NCI-H1092 (cell line): ENCODE measurements around the gene MAN1C1.
"Not testable (repeated sequence)": the region's sequence is repeated elsewhere in the genome, so short reads cannot be mapped to it uniquely, and the experiment has no call there.

Experiments used
- DNase-seq: peaks from one replicate; lab custom pipeline; 2025; lab: John Stamatoyannopoulos, UW

MAN1C1 gene

DNA sequence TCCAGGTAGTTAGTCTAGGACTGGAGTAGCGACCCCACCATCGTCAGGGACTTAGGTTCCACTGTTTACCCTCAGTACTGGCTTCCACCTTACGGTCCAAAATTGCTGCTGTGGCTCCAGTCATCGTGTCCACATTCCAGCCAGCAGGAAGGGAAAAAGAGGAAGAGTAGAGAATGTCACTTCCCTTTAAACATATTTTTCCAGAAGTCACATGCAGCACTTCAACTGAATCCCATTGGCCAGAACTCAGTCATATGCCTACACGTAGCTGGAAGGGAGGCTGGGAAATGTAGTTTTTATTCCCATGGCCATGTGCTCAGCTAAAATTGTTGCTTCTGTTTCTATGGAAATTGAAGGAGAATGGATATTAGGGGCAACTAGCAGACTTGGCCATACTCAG, 99.3 kb downstream of the MAN1C1 start:
- no peak for DNase-seq

DNA sequence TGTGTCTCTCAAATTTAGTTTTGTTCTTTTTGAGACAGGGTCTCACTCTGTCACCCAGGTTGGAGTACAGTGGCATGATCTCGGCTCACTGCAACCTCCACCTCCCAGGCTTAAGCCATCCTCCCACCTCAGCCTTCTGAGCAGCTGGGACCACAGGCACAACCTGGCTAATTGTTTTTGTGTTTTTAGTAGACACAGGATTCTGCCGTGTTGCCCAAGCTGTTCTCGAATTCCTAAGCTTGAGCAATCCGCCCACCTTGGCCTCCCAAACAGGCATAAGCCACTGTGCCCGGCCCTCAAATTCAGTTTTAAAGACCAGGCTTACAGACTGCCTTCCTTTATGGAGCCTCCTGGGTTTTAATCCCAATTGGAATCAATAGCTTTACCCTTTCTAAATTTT, 99.7 kb downstream of the MAN1C1 start:
- DNase-seq = no peak

- DNase-seq = no peak
These were observed 102.1 kb downstream of the MAN1C1 start for GRCh38 chr1:25718732-25719131.

GRCh38 chr1:25720624-25721023, 104.0 kb downstream of the MAN1C1 start:
- DNase-seq = no peak

GRCh38 chr1:25723250-25723880, 106.8 kb downstream of the MAN1C1 start:
- no peak for DNase-seq

- no peak for DNase-seq
These were observed 107.6 kb downstream of the MAN1C1 start for GRCh38 chr1:25724201-25724600.

GRCh38 chr1:25724966-25725365, 108.4 kb downstream of the MAN1C1 start:
- no peak for DNase-seq

DNA sequence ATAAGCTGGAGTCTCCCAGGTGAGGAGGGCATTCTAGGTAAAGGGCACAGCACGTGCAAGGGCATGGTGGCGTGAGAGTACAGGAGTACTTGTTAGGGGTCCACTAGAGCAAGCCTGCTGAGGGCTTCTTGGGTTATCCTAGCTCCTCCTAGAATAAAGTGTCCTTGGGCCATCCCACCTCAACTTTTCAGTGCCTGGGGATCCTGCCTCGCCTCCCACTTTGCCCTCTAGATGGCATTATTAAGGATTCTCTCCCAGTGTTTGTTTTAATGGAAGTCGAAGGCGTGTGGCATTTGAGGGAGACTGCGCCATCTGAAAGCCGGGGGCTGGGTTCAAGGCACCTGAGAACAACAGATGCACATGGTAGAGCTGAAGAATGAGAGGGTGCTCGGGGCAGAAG, 108.9 kb downstream of the MAN1C1 start:
- no peak for DNase-seq

- DNase-seq = no peak
These were observed 110.5 kb downstream of the MAN1C1 start for GRCh38 chr1:25727088-25727487.

DNA sequence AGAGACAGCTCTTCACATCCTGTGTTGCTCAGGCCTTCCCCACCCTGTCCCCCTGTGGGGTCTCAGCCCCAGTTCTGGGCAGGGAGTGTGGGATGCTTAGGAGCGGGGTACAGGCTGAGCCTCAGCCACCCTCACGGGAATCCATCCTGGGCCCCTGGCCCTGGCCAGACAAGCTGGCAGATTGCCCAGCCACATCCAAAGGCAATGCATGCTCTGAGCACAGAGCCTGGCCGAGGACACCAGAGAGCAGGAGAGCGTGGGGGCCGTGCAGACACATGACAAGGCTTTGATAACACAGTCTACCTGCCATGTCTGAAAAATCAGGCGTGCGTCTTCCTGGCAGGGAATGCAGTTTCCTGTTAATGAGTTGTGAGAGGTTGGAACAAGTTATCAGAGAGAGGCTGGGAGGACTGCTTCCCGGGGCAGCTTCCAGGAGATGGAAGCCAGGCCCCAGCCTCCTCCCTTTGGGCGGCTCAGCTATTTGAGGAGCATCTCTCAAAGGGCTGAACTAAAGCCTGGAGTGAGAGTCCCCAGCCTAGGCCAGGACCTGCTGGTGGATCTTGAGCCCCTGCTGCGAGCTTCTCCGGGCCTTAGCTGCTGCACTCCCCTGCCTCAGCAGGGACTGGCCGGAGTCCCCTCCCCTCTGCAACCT, 111.2 kb downstream of the MAN1C1 start:
- DNase-seq = peak; percentile 85

DNA sequence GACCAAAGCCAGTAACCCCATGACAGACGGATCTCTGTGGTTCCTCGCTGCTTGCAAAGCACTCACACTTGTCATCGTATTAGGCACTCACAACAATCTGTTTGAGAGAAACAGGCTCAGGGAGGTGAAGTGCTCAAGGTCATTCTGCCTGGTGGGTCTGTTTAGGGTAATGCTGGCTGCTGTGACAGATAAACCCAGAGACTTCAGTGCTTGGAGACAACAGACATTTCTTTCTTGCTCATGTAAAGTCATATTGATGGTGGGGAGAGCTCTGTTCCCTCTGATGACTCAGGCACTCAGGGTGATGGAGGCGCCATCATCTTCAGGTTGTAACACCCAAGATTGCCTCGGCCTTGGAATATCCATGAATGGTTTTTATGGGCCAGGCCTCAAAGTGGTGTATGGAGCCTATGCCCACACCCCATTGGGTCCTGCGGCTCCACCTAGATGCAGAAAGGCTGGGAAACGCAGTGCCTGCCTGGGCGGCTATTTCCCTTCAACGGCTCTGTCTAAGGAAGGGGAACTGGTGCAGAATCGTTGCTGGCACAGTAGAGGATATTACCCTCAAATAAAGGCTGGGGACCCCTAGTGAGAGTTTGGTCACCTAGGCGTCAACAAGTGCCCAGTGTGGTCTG, 111.8 kb downstream of the MAN1C1 start:
- no peak for DNase-seq

GRCh38 chr1:25729045-25729444, 112.5 kb downstream of the MAN1C1 start:
- DNase-seq = no peak

DNA sequence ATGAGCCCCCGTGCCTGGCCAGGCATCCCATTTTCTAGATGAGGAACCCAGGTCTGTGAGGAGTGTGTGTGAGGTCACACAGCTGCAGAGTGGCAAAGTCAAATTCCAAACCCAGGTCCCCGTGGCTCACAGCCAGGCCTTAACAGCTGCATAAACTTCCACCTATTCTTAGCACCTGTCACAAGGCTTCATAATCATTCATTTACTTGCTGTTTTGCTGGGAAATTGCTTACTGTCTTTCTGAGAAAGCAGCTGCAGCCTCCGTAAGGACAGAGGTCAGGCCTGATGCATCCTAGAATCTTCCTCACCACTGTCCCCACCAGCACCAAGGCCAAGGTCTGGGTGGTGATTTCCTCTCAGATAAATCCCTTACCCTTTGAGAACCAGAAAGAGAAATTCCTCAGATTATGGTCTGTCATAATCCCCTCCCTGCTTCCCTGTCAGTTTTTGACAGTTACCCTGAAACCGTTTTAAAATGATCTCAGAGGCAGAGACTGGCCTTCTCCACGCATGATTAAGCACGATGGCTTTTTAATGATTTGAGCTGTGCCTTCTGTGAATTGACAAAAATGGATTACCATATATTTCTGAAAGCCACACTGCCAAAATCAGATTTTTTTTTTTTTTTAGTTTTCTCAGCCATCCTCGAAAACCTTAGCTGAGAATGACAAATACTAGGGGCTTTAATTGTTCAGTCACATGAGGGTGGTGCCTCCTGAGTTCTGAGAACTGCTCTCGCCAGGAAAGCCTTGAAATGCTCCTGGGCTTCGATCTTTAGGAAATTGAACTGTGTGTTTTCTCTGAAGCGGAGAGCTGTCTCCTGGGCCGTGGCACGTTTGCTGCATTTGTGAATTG, 113.4 kb downstream of the MAN1C1 start:
- peak; percentile 61 for DNase-seq

GRCh38 chr1:25731148-25731547, 114.6 kb downstream of the MAN1C1 start:
- no peak for DNase-seq

- DNase-seq = no peak
These were observed 115.2 kb downstream of the MAN1C1 start for GRCh38 chr1:25731626-25732370.

GRCh38 chr1:25732821-25733220, 116.2 kb downstream of the MAN1C1 start:
- DNase-seq = no peak

- DNase-seq = no peak
These were observed 116.7 kb downstream of the MAN1C1 start for GRCh38 chr1:25733271-25733670.

DNA sequence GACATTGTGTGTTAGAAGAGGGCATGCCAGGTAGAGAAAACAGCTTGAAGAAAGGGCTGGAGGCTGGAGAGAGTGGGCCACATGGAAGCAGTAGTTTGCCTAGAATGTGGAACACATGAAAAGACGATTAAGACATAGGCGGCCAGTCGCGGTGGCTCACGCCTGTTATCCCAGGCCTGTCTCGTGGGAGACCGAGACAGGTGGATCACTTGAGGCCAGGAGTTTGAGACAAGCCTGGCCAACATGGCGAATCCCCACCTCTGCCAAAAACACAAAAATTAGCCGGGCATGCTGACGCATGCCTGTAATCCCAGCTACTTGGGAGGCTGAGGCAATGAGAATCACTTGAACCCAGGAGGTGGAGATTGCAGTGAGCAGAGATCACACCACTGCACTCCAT, 118.4 kb downstream of the MAN1C1 start:
- DNase-seq = not testable (repeated sequence)

- no peak for DNase-seq
These were observed 119.5 kb downstream of the MAN1C1 start for GRCh38 chr1:25735956-25736529.

DNA sequence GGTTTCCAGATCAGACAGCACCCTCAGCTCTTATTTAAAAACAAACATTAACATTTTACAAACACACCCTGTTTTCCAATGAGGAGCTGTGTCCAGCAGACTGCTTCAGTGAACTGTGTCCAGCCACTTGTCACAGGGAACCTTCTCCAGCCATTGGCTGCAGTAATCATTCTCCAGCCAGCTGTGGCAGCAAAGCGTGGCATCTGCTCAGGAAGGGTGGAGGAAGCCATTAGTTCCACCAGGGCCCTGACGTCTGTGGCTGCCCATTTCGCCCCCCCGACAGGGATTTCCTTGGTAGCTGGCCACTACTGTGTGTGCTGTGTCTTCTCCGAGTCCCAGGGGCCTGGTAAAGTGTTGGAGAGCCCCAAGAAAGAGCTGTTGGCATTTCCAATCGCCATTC, 120.5 kb downstream of the MAN1C1 start:
- no peak for DNase-seq

- no peak for DNase-seq
These were observed 121.9 kb downstream of the MAN1C1 start for GRCh38 chr1:25738499-25738898.

- DNase-seq = no peak
These were observed 122.8 kb downstream of the MAN1C1 start for GRCh38 chr1:25739341-25739740.
